SK-N-SH (cell line): Measurements from ENCODE around the gene S1PR2.

Experiments
- CHD2 ChIP-seq: fragments of 150-350 bp; IDR thresholded peaks from 2 replicates; pipeline ENCODE4 v1.6.1; 2018; ENCODE audit warnings: low read length; ENCODE audit not compliant: partially characterized antibody
- CTCF ChIP-seq: fragments of 200-600 bp; sonication (generic); IDR thresholded peaks from 2 replicates; pipeline ENCODE4 v1.6.1; 2017; ENCODE audit warnings: antibody characterized with exemption, mild to moderate bottlenecking, moderate library complexity
- EZH2phosphoT487 ChIP-seq: fragments of 200-600 bp; sonication (generic); IDR thresholded peaks from 2 replicates; pipeline ENCODE4 v1.6.1; 2017; ENCODE audit warnings: low read depth, mixed run types, mild to moderate bottlenecking, antibody characterized with exemption, moderate library complexity, borderline replicate concordance
- RFX5 ChIP-seq: IDR thresholded peaks from 2 replicates; pipeline ENCODE4 v1.6.1; 2012; ENCODE audit warnings: mild to moderate bottlenecking, improper control_type of control experiment, low read length
- TCF12 ChIP-seq: IDR thresholded peaks from 2 replicates; pipeline ENCODE4 v1.4.0; 2012
- USF2 ChIP-seq: fragments of 150-350 bp; IDR thresholded peaks from 2 replicates; pipeline ENCODE4 v1.6.1; 2017; ENCODE audit warnings: antibody characterized with exemption, low read length, low read depth, borderline replicate concordance

GRCh38 chr19:10184636-10185035, 46.5 kb downstream of the S1PR2 start:
- TF ChIP-seq CTCF (no peak), TCF12 (no peak), CHD2 (no peak), RFX5 (no peak), USF2 (no peak), EZH2phosphoT487 (no peak)
